B cell (primary cell): Measurements from ENCODE around the gene ICA1. TPM values are rescaled to one million over a fixed set of nuclear protein-coding genes. Genes with fewer than 3 reads are reported as not detected.

Experiments
- ATAC-seq: fragments of 200-7000 bp; cut with Tn5 transposase; one replicate; pipeline ENCODE4 v1.10.0; 2021; ENCODE audit warnings: low read depth, mild to moderate bottlenecking, moderate number of reproducible peaks, moderate library complexity
- CTCF ChIA-PET: fragments of 350-600 bp; sonication (Branson Sonifier 250); formaldehyde crosslinking; loops from one replicate; lab custom pipeline; 2021; ENCODE audit warnings: antibody characterized with exemption, inconsistent platforms; lab: Charles Lee
- POLR2A ChIA-PET: fragments of 350-600 bp; sonication (Branson Sonifier 250); formaldehyde crosslinking; loops from one replicate; lab custom pipeline; 2021; ENCODE audit warnings: antibody characterized with exemption; lab: Charles Lee
- DNase-seq: peaks from one replicate; pipeline ENCODE4 v3.0.0; 2013
- H2AFZ ChIP-seq: 2 replicates; pipeline ENCODE4 v1.6.1; 2012; ENCODE audit warnings: mild to moderate bottlenecking, low read depth, low read length; ENCODE audit not compliant: insufficient read depth, poor library complexity, severe bottlenecking
- H3K27ac ChIP-seq, 2 donors: 1 replicate in 1 of 2; 2 replicates in 1 of 2; pipeline ENCODE4 v1.5.1; 2012 to 2013; ENCODE audit warnings: low read length in 2 of 2, mild to moderate bottlenecking in 2 of 2, moderate library complexity in 1 of 2
- H3K27me3 ChIP-seq, 4 experiments: fragments of 200-600 bp in 1 of 4; sonication (generic) in 1 of 4; replicated peaks in 1 of 4; 1 replicate in 2 of 4; 2 replicates in 2 of 4; pipeline versions ENCODE4 v1.6.1 to v1.7.0; 2013 to 2016; ENCODE audit warnings: low read length in 3 of 4, mild to moderate bottlenecking in 2 of 4, mixed read lengths in 1 of 4, moderate library complexity in 1 of 4; ENCODE audit not compliant: insufficient read depth in 4 of 4, control insufficient read depth in 3 of 4; ENCODE audit errors: control extremely low read depth in 1 of 4
- H3K36me3 ChIP-seq, 2 experiments: replicated peaks in 1 of 2; 1 replicate in 1 of 2; 2 replicates in 1 of 2; pipeline versions ENCODE4 v1.6.1 to v1.7.1; 2013; ENCODE audit warnings: low read length in 1 of 2; ENCODE audit not compliant: insufficient read depth in 2 of 2, control insufficient read depth in 1 of 2; ENCODE audit errors: control extremely low read depth in 1 of 2, extremely low read depth in 1 of 2
- H3K4me1 ChIP-seq, 2 donors: fragments of 200-600 bp in 1 of 2; sonication (generic) in 1 of 2; 1 replicate in 1 of 2; 2 replicates in 1 of 2; pipeline versions ENCODE4 v1.5.1 to v1.6.1; 2013 to 2017; ENCODE audit warnings: low read length in 2 of 2; ENCODE audit not compliant: control insufficient read depth in 2 of 2, insufficient read depth in 2 of 2
- H3K4me2 ChIP-seq: replicated peaks from 2 replicates; pipeline ENCODE3; 2012; ENCODE audit warnings: mild to moderate bottlenecking, low read depth, low read length; ENCODE audit not compliant: poor library complexity, severe bottlenecking
- H3K4me3 ChIP-seq, 5 experiments: fragments of 200-600 bp in 1 of 5; sonication (generic) in 1 of 5; 1 replicate in 3 of 5; 2 replicates in 2 of 5; pipeline versions ENCODE4 v1.5.1 to v1.7.0; 2011 to 2016; ENCODE audit warnings: low read length in 4 of 5, mild to moderate bottlenecking in 4 of 5, low read depth in 2 of 5, control low read depth in 1 of 5, moderate library complexity in 1 of 5; ENCODE audit not compliant: insufficient read depth in 1 of 5; ENCODE audit errors: control extremely low read depth in 1 of 5, extremely low read depth in 1 of 5
- H3K79me2 ChIP-seq: fragments of 200-600 bp; sonication (generic); one replicate; pipeline ENCODE4 v1.6.0; 2016; ENCODE audit warnings: low read length; ENCODE audit not compliant: control insufficient read depth, insufficient read depth
- H3K9ac ChIP-seq: fragments of 200-600 bp; sonication (generic); 2 replicates; pipeline ENCODE4 v1.6.1; 2017; ENCODE audit warnings: mild to moderate bottlenecking, low read length, moderate library complexity
- H3K9me3 ChIP-seq, 3 donors: one replicate each; pipeline versions ENCODE4 v1.6.1 to v1.7.1; 2013; ENCODE audit warnings: low read length in 2 of 3; ENCODE audit not compliant: control insufficient read depth in 2 of 3, insufficient read depth in 1 of 3; ENCODE audit errors: control extremely low read depth in 1 of 3
- H4K20me1 ChIP-seq: 2 replicates; pipeline ENCODE4 v1.6.0; 2012; ENCODE audit warnings: mild to moderate bottlenecking, low read length; ENCODE audit not compliant: insufficient read depth, control insufficient read depth, poor library complexity, severe bottlenecking
- H3K27ac Mint-ChIP-seq: one replicate; pipeline ENCODE4 v1.8.0; 2021; ENCODE audit warnings: mixed read lengths
- H3K27me3 Mint-ChIP-seq: one replicate; pipeline ENCODE4 v1.8.0; 2021; ENCODE audit warnings: mixed read lengths
- H3K4me1 Mint-ChIP-seq: one replicate; pipeline ENCODE4 v1.8.0; 2021; ENCODE audit warnings: mixed read lengths
- H3K4me3 Mint-ChIP-seq: one replicate; pipeline ENCODE4 v1.8.0; 2021; ENCODE audit warnings: mixed read lengths
- H3K9me3 Mint-ChIP-seq: one replicate; pipeline ENCODE4 v1.8.0; 2022; ENCODE audit warnings: mixed read lengths; ENCODE audit not compliant: insufficient read depth
- EZH2 ChIP-seq: IDR thresholded peaks from 2 replicates; pipeline ENCODE4 v1.6.1; 2012; ENCODE audit warnings: borderline replicate concordance, low read depth, mild to moderate bottlenecking, moderate library complexity, low read length; ENCODE audit not compliant: insufficient read depth, poor library complexity, severe bottlenecking
- WGBS: methylation state at CpG from one replicate; pipeline ENCODE4 v1.1.5; 2013; ENCODE audit warnings: missing lambda C conversion rate; ENCODE audit not compliant: insufficient coverage; 5-methylcytosine and 5-hydroxymethylcytosine counted together
- intact Hi-C: fragments of 100-400 bp; cut with micrococcal nuclease; formaldehyde crosslinking; loops from one replicate; pipeline ENCODE4 v1.10.0; 2022
- polyA plus RNA-seq: library from polyadenylated mRNA; depleted of rRNA; stranded (reverse); fragments of >200 nt; gene quantifications from 2 replicates; pipeline ENCODE4 v1.2.3, GENCODE V29; 2012
- total RNA-seq, 2 donors: library from RNA; stranded (reverse); fragments of 120-200 nt in 1 of 2; gene quantifications; 1 replicate in 1 of 2; 2 replicates in 1 of 2; pipeline versions ENCODE4 v1.2.3 to v1.2.4, GENCODE V29; 2013 to 2022
- TF ChIP-seq, protein P1 (sequence below): fragments of 200-600 bp; IDR thresholded peaks from one replicate; pipeline ENCODE4 v1.8.0; 2022; ENCODE audit warnings: antibody characterized with exemption, mild to moderate bottlenecking

Gene ICA1
- total and polyA plus RNA-seq, 2 donors (not counting 1 experiment from before 2014, with no cell fraction given): 0.03 TPM; not detected in 1

DNA sequence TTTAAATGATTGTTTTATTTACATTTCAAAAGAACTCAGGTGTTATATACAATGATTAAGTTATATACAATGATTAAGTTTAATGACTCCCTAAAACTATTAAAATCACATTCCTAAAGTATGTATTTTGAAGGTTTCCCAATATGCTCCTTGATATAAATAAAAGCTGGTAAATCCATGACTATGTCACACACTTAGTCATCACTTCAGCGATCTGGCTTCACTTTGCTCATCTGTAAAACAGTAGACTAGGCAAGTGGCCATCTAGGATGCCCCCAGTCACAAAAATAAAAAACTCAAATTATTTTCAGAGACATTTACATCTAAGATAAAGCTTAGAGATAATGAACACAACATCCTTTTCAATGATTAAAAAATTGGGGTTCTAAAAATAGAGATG lies 10.8 kb downstream of the ICA1 start:
- no peaks in the 10 kb centered on the region for H3K4me1 Mint-ChIP-seq

GRCh38 chr7:8250547-8250946 lies 11.4 kb downstream of the ICA1 start:
- POLR2A ChIA-PET: no interaction called here
- TF ChIP-seq, protein P1, sequence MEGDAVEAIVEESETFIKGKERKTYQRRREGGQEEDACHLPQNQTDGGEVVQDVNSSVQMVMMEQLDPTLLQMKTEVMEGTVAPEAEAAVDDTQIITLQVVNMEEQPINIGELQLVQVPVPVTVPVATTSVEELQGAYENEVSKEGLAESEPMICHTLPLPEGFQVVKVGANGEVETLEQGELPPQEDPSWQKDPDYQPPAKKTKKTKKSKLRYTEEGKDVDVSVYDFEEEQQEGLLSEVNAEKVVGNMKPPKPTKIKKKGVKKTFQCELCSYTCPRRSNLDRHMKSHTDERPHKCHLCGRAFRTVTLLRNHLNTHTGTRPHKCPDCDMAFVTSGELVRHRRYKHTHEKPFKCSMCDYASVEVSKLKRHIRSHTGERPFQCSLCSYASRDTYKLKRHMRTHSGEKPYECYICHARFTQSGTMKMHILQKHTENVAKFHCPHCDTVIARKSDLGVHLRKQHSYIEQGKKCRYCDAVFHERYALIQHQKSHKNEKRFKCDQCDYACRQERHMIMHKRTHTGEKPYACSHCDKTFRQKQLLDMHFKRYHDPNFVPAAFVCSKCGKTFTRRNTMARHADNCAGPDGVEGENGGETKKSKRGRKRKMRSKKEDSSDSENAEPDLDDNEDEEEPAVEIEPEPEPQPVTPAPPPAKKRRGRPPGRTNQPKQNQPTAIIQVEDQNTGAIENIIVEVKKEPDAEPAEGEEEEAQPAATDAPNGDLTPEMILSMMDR: no peak
- WGBS: 100% methylated on average over 1 of the region's 1 CpG
- Mint-ChIP-seq H3K27ac (no peak overlapping the region), H3K27me3 (peaks cover 22% of the 10 kb centered on the region), H3K4me3 (no peak overlapping the region), H3K4me1 (no peaks in the 10 kb centered on the region), H3K9me3 (no peaks in the 10 kb centered on the region)
- ATAC-seq (no peak), DNase-seq (no peak)
- Histone ChIP-seq H3K27me3 (no peaks in the 10 kb centered on the region), H4K20me1 (no peaks in the 10 kb centered on the region), H3K9ac (no peak overlapping the region), H2AFZ (no peak overlapping the region), H3K4me2 (no peak overlapping the region), H3K4me3 (no peak overlapping the region), H3K36me3 (no peaks in the 10 kb centered on the region), H3K4me1 (no peaks in the 10 kb centered on the region), H3K9me3 (no peaks in the 10 kb centered on the region), H3K27ac (no peak overlapping the region), H3K79me2 (no peaks in the 10 kb centered on the region)
- intact Hi-C loops: no loop called here
- CTCF ChIA-PET: interaction anchor here (1.1 kb wide), 2 partner anchors 15 to 45 kb away, joined by 3 to 5 read pairs; no protein-coding TSS in a partner anchor

More for the DNA sequence above, 10.8 kb downstream of the ICA1 start:
- peaks cover 22% of the 10 kb centered on the region for H3K27me3 Mint-ChIP-seq
- ATAC-seq: no peak
- Histone ChIP-seq H3K4me3 (no peak overlapping the region), H3K79me2 (no peaks in the 10 kb centered on the region), H3K4me2 (no peak overlapping the region), H4K20me1 (no peaks in the 10 kb centered on the region), H3K4me1 (no peaks in the 10 kb centered on the region), H3K9ac (no peak overlapping the region), H3K36me3 (no peaks in the 10 kb centered on the region), H3K27me3 (no peaks in the 10 kb centered on the region), H3K9me3 (no peaks in the 10 kb centered on the region), H2AFZ (no peak overlapping the region), H3K27ac (no peak overlapping the region)
- ChIA-PET POLR2A (no interaction called here), CTCF (interaction anchor here (1.1 kb wide), 2 partner anchors 15 to 44 kb away, joined by 3 to 5 read pairs; no protein-coding TSS in a partner anchor)
- no peaks in the 10 kb centered on the region for H3K9me3 Mint-ChIP-seq
- TF ChIP-seq EZH2: no peak
- TF ChIP-seq, protein P1: no peak
- 80% methylated on average over 1 of the region's 1 CpG for WGBS
- H3K27ac Mint-ChIP-seq: no peak overlapping the region
- no peak for DNase-seq
- no peak overlapping the region for H3K4me3 Mint-ChIP-seq
- intact Hi-C loops: no loop called here
